K562 (cell line): Measurements from ENCODE around the gene CNOT1.

Source experiments
- CREBBP ChIP-seq: IDR thresholded peaks from one replicate; pipeline ENCODE4 v1.6.1; 2012; ENCODE audit warnings: low read depth, mild to moderate bottlenecking, control low read depth, inconsistent platforms, low read length
- GABPB1 ChIP-seq: sonication (generic); formaldehyde crosslinking; IDR thresholded peaks from 2 replicates; pipeline ENCODE4 v1.8.0; 2022; ENCODE audit warnings: mild to moderate bottlenecking, missing genetic modification reagents
- KDM1A ChIP-seq, 2 experiments: fragments of 450-650 bp; IDR thresholded peaks; 2 replicates each; pipeline ENCODE4 v1.6.1; 2016; ENCODE audit warnings: mild to moderate bottlenecking in 2 of 2
- KLF16 ChIP-seq: IDR thresholded peaks from 2 replicates; pipeline ENCODE4 v1.6.1; 2016; ENCODE audit warnings: antibody characterized with exemption
- PML ChIP-seq: IDR thresholded peaks from 2 replicates; pipeline ENCODE4 v1.6.1; 2012; ENCODE audit warnings: low read length, inconsistent platforms
- POLR2A ChIP-seq: fragments of 450-650 bp; conservative IDR thresholded peaks from 2 replicates; pipeline ENCODE4 v1.6.1; 2016
- POLR2AphosphoS5 ChIP-seq: IDR thresholded peaks from 2 replicates; pipeline ENCODE4 v1.6.1; 2011; ENCODE audit warnings: mild to moderate bottlenecking, low read depth, low read length, moderate library complexity; ENCODE audit not compliant: control insufficient read depth, insufficient read depth
- SAFB2 ChIP-seq: fragments of 200-400 bp; formaldehyde crosslinking; IDR thresholded peaks from 2 replicates; pipeline ENCODE4 v1.6.1; 2018; ENCODE audit warnings: borderline replicate concordance, low read length, low read depth, moderate library complexity; ENCODE audit not compliant: severe bottlenecking
- SPI1 ChIP-seq: IDR thresholded peaks from 2 replicates; pipeline ENCODE4 v1.6.1; 2011; ENCODE audit warnings: low read depth, low read length, control low read depth, borderline replicate concordance
- ZBTB33 ChIP-seq: sonication (generic); formaldehyde crosslinking; IDR thresholded peaks from 2 replicates; pipeline ENCODE4 v1.8.1; 2023; ENCODE audit warnings: mild to moderate bottlenecking, missing genetic modification reagents
- ZNF586 ChIP-seq: fragments of 450-650 bp; formaldehyde crosslinking; conservative IDR thresholded peaks from 2 replicates; pipeline ENCODE4 v1.4.0; 2020; ENCODE audit warnings: mild to moderate bottlenecking, moderate library complexity
- TF ChIP-seq, protein P1 (sequence below): fragments of 250-450 bp; sonication (Bioruptor Pico); IDR thresholded peaks from 2 replicates; pipeline ENCODE4 v1.4.0; 2020
- TF ChIP-seq, protein P2 (sequence below): conservative IDR thresholded peaks from 2 replicates; pipeline ENCODE4 v1.6.1; 2011; ENCODE audit warnings: low read depth, mild to moderate bottlenecking, low read length; ENCODE audit not compliant: control insufficient read depth
- TF ChIP-seq, protein P3 (sequence below), 3 experiments: IDR thresholded peaks in 2 of 3; conservative IDR thresholded peaks in 1 of 3; 2 replicates each; pipeline ENCODE4 v1.5.1; 2011 to 2012; ENCODE audit warnings: low read length in 3 of 3, mild to moderate bottlenecking in 3 of 3, control low read depth in 2 of 3, improper control_type of control experiment in 1 of 3, inconsistent platforms in 1 of 3, low read depth in 1 of 3, mixed read lengths in 1 of 3, moderate library complexity in 1 of 3; ENCODE audit not compliant: insufficient read depth in 2 of 3

DNA sequence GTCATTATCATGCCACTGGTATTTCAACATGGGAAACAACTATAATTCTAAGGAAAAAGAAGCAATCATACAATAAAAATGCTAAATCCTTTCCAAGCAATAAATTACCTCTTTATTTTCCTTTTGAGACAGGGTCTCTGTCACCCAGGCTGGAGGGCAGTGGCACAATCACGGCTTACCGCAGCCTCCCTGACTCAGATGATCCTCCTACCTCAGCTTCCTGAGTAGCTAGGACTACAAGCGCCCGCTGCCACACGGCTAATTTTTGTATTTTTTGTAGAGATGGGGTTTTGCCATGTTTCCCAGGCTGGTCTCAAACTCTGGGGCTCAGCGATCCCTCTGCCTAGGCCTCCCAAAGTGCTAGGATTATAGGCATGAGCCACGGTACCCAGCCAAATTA is 24.1 kb downstream of the CNOT1 start:
- TF ChIP-seq, protein P1, sequence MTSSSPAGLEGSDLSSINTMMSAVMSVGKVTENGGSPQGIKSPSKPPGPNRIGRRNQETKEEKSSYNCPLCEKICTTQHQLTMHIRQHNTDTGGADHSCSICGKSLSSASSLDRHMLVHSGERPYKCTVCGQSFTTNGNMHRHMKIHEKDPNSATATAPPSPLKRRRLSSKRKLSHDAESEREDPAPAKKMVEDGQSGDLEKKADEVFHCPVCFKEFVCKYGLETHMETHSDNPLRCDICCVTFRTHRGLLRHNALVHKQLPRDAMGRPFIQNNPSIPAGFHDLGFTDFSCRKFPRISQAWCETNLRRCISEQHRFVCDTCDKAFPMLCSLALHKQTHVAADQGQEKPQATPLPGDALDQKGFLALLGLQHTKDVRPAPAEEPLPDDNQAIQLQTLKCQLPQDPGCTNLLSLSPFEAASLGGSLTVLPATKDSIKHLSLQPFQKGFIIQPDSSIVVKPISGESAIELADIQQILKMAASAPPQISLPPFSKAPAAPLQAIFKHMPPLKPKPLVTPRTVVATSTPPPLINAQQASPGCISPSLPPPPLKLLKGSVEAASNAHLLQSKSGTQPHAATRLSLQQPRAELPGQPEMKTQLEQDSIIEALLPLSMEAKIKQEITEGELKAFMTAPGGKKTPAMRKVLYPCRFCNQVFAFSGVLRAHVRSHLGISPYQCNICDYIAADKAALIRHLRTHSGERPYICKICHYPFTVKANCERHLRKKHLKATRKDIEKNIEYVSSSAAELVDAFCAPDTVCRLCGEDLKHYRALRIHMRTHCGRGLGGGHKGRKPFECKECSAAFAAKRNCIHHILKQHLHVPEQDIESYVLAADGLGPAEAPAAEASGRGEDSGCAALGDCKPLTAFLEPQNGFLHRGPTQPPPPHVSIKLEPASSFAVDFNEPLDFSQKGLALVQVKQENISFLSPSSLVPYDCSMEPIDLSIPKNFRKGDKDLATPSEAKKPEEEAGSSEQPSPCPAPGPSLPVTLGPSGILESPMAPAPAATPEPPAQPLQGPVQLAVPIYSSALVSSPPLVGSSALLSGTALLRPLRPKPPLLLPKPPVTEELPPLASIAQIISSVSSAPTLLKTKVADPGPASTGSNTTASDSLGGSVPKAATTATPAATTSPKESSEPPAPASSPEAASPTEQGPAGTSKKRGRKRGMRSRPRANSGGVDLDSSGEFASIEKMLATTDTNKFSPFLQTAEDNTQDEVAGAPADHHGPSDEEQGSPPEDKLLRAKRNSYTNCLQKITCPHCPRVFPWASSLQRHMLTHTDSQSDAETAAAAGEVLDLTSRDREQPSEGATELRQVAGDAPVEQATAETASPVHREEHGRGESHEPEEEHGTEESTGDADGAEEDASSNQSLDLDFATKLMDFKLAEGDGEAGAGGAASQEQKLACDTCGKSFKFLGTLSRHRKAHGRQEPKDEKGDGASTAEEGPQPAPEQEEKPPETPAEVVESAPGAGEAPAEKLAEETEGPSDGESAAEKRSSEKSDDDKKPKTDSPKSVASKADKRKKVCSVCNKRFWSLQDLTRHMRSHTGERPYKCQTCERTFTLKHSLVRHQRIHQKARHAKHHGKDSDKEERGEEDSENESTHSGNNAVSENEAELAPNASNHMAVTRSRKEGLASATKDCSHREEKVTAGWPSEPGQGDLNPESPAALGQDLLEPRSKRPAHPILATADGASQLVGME, result no peak
- TF ChIP-seq GABPB1 (no peak), PML (no peak), POLR2A (no peak), SAFB2 (no peak), ZBTB33 (no peak), SPI1 (no peak), CREBBP (no peak), POLR2AphosphoS5 (no peak), ZNF586 (CRISPR knock-in tag) (no peak), KLF16 (no peak), KDM1A (IDR thresholded peaks at IDR 0.05) (no peak)
- TF ChIP-seq, protein P2, sequence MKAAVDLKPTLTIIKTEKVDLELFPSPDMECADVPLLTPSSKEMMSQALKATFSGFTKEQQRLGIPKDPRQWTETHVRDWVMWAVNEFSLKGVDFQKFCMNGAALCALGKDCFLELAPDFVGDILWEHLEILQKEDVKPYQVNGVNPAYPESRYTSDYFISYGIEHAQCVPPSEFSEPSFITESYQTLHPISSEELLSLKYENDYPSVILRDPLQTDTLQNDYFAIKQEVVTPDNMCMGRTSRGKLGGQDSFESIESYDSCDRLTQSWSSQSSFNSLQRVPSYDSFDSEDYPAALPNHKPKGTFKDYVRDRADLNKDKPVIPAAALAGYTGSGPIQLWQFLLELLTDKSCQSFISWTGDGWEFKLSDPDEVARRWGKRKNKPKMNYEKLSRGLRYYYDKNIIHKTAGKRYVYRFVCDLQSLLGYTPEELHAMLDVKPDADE, result no peak
- TF ChIP-seq, protein P3, sequence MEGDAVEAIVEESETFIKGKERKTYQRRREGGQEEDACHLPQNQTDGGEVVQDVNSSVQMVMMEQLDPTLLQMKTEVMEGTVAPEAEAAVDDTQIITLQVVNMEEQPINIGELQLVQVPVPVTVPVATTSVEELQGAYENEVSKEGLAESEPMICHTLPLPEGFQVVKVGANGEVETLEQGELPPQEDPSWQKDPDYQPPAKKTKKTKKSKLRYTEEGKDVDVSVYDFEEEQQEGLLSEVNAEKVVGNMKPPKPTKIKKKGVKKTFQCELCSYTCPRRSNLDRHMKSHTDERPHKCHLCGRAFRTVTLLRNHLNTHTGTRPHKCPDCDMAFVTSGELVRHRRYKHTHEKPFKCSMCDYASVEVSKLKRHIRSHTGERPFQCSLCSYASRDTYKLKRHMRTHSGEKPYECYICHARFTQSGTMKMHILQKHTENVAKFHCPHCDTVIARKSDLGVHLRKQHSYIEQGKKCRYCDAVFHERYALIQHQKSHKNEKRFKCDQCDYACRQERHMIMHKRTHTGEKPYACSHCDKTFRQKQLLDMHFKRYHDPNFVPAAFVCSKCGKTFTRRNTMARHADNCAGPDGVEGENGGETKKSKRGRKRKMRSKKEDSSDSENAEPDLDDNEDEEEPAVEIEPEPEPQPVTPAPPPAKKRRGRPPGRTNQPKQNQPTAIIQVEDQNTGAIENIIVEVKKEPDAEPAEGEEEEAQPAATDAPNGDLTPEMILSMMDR (IDR thresholded peaks at IDR 0.05 in 2 of 3, conservative IDR thresholded peaks at IDR 0.05 in 1 of 3; ENCODE audit: insufficient read depth in 2 of 3, low read depth in 1 of 3, low read length in 3 of 3), result no peak
